ENCODE data around the gene RAB4A. TPM values are rescaled to one million over a fixed set of nuclear protein-coding genes. Genes with fewer than 3 reads are reported as not detected.
A peak's percentile ranks its signal among the peaks of the same experiment; 100 is the strongest.

The RAB4A gene
- total RNA-seq, 1 donor from 2014 or later: 38.7 TPM

DNA sequence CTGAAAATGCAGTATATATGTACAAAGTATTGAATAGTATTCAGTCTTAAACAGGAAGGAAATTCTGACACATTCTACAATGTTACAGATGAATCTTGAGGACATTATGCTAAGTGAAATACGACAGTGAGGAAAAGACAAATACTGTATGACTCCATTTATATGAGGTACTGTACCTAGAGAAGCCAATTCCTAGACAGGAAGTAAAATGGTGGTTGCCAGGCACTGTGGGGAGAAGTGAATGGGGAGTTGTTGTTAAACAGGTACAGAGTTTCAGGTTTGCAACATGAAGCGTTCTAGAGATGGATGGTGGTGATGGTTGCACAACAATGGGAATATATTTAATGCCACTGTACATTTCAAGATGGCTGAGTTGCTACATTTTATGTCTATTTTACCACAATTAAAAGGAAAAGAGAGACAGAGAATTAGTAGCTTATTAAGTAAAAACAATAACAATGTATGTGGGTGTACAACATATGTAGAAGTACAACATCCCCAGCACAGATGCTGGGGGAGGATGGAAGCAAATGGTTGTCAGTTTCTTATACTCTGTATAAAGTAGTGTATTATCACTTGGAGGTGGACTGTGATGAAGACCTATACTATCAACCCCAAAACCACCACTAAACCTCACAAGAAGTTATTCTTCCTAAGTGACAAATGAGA is 3.9 kb upstream of the RAB4A start:
- DNase-seq (ENCODE audit: low spot score in 2 of 2) (no peak), FAIRE-seq (no peak)

DNA sequence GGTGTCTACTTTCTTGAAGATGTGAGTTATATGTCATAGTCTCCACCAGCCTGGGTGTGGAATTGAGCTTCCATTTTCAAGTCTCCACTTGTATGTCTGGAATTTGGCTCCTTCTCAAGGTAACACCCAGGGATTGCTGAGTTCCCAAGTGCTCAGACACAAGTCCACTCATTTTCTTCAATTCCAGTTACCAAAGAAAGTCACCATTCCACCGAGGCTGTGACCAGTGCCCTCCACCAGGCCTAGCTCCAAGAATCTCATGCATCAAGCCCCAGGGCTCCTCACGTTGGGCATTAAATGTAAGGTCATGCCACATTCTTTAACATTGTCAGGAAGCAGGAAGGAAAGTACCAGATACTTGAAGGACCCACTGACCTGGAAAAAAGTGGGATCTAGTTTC is 2.4 kb upstream of the RAB4A start:
- FAIRE-seq: no peak
- no peak for DNase-seq (ENCODE audit: low spot score in 2 of 2)

DNA sequence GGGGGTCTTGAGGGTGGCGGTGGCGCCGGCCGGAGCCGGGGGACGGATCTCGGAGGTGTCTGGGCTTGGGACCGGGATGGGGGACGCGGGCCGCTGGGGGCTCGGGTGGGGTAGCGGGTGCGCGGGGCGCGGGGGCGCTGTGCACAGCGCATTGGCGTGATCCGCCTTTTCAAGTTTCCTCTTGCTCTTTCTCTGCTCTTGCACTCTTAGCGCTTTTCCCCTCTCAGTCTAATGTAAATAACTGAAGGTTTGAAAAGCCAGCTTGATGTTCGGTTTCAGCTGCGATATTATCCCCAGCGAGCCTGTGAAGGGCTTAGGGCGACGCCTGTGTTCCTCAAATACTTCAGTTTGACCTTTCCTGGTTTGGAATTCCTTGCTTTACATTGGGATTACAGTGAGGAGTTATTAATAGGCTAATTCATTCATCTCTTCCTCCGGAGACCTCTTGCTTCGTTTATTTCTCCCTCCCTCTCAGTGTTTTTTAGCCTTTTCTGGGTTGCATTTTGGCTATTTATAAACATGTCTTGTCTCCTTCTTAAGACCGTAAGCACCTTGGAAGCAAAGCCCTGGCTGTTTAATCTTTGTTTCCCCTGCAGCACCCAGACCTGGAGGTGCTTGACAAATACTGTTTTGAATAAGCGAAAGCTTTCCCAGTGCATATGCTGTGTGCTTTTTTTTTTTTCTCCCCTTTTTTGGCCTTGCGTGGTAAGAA is 693 bp downstream of the RAB4A start:
- peak in 1 of 2 donors; percentile 53 for DNase-seq (ENCODE audit: low spot score in 2 of 2)
- FAIRE-seq: no peak

DNA sequence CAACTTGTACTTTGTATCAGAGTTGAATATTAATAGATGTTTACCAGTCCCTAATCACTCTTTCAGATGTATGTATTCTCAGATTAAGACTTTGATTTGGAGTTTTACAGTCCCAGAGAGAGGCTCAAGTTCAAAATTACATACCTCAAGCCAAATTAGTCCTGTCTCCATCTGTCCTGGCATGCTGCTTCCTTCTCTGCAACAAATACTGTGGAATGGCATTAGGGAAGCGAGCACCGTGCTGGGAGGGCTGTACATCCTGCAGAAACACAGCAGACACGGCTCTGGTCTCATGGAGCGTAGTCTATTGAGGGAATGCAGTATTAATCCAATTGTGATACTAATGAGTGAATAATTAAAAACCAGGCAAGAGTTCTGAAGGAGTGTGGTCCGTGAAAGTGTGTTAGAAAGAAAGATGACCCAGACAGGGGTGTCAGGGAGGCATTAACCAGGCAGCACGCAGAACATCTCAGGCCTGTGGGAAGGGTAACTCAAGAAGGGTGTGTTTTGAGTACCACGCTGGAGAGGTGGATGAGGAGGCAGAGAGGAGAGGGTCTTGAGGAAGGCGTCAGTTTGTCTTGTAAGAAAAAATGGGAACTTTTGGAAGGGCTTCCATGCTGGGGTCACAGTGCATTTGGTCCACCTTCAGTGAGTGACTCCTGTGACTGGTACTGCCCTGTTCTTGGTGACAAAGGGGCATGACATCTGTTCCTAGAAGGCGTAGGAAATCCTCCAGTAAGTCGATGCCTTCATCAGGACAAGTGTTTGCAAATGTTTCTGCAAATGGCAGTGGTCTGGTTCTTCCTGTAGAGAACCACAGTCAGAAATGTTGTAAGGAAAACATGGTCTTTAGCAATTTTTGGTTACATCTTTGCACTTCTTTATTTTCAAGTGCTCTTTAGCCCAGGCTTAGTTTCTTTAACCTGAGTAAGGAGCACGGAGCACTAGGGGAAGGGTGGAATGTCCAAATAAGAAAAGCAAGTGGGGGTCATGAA is 1.6 kb downstream of the RAB4A start:
- DNase-seq (ENCODE audit: low spot score in 2 of 2): no peak
- no peak for FAIRE-seq

DNA sequence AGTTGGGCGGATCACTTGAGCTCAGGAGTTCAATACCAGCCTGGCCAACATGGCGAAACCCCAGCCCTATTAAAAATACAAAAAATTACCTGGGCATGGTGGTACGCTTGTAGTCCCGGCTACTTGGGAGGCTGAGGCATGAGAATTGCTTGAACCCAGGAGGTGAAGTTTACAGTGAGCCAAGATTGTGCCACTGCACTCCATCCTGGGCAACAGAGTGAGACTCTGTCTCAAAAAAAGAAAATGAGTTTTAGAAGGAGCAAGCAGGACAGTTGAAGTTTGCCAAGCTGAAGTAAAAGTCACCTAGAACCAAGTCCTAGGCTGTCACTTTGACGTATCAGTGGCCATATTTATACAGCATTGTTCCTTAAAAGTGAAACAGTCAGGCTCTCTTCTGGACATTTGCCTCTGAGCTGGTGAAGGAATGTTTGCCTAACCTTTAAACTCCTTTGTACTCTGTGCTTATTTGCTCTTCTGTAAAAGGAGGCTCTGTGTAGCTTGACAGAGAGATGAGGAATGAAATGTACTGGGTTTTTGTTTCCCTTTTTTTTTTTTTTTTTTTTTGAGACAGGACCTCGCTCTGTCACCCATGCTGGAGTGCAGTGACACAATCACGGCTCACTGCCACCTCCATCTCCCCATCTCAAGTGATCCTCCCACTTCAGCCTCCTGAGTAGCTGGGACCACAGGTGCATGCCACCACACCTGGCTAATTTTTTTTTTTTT is 2.8 kb downstream of the RAB4A start:
- FAIRE-seq (no peak), DNase-seq (ENCODE audit: low spot score in 2 of 2) (no peak)

DNA sequence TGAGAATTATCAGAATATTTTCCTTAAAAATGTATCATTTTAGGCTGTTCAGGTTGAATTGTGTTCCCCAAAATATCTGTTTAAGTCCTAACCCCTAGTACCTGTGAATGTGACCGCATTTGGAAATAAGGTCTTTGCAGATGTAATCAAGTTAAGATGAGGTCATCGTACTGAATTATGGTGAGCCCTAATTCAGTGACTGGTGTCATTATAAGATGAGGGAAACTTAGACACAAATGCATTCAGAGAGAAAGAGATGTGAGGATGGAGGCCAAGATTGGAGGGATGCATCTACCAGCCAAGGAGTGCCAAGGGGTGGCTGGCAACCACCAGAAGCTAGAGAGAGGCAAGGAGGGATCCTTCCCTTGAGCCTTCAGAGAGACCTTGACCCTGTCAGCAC is 4.1 kb downstream of the RAB4A start:
- DNase-seq (ENCODE audit: low spot score in 2 of 2): no peak
- no peak for FAIRE-seq

DNA sequence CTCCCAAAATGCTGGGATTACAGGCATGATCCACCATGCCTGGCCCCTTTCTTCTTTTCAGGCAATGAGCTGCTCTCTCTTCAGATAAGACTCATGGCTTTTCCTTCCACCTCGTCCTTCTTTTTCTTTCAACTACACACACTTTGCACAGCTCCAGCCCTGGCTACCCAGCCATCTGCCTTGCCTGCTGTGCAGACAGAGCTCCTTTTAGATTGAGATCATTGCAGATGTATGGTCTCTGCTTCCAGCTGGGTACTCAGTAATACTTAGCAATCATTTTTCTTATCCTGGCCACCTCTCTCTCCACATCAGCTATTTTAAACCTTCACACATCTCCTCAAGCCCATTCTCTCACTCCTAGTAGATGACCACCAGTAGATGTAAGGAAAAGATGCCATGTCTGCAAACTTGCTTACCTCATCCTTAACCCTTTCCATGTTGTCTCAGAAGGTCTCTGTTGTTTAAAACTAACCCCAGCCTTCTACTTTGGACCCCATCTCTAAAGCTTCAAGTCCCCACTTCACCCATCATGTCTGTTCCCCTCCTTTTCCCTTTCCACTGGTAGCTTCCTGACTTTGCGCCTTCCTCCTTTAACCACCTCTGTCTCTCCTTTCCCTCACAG is 7.3 kb downstream of the RAB4A start:
- no peak for DNase-seq (ENCODE audit: low spot score in 2 of 2)
- FAIRE-seq: no peak

DNA sequence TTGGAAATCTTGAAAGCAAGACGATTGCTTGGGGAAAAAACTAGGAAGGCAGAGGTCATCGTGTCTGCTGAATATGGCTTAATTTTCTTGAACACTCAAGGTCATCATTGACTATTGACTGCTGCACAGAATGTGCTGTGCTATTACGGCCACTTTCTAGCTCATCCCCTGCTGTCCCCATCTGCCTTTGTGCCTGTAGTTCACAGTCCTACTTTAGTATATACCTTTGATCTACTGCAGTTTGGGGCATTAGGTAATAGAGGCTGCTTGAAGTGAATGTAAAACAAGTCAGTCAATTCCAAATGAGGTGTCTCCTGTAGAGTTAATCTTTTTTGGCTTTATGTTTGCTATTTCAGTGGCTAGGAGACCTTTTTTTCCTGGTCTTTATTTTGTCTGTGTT is 8.3 kb downstream of the RAB4A start:
- FAIRE-seq: no peak
- no peak for DNase-seq (ENCODE audit: low spot score in 2 of 2)

DNA sequence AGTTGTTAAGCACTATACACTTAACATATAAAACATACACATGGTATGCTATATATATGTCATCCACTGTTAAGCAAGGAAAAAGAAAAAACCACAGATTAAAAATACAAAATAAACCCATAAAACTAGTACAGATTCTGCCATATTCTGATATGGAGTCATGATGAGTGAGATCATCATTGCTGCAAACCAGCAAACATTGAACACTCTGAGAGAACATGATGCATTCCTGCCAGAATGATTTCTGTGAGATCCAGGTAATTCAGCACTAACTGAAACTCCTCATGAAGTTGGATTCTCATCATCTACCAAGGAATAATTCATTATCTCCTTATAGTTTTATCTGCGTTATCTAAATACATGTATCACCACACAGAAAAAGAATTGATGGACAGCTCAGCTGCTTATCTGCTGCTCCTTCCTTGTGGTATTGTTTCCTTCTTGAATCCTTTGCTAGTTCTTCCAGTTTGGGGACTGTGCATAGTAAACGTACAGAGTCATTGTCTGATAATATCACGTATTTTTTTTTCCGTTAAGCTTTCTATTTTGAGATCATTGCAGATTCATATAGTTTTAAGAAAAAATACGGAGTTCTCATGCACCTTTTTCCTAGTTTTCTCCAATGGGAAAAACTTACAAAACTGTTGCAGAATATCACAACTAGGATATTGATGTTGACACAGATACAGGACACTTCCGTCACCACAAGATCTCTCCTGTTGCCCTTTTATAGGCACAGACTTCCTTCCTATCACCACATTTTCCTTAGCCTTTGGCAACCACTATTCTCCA is 9.3 kb downstream of the RAB4A start:
- DNase-seq (ENCODE audit: low spot score in 2 of 2): no peak
- FAIRE-seq: no peak

DNA sequence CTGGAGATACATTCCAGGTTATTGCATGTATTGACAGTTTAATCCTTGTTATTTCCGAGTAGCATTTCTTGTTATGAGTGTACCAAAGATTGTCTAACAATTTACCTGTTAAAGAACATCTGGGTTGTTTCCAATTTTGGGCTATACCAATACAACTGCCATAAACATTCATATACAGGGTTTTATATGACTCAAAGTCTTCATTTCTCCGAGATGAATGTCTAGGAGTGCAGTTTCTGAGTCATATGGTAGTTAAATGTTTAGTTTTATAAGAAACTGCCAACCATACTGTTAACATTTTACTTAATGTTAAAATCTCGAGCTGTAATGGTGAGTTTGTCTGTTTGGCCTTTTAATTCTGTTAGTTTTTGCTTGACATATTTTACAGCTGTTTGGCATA is 10.0 kb downstream of the RAB4A start:
- FAIRE-seq (no peak), DNase-seq (ENCODE audit: low spot score in 2 of 2) (no peak)

DNA sequence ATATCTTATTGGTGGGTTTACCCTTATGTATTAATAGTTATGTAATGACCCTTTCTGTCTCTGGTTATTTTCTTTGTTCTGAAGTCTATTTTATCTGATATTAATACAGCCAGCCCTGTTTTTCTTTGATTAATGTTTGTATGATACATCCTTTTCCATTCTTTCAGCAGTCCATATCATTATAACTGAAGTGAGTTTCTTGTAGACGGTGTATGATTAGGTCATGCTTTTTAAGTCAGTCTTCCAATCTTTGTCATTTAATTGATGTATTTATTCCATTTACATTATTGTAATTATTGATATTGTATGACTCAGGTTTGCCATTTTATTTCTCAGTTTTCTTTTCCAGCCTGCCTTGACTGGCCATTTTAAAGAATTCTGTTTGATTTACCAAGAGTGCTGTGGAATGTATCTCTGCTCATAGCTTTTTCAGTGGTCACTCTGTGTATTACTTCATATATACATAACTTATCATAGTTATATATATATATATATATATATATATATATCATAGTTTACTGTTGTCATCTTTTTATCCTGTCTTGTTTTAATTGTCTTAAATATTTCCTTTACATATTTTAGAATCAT is 10.5 kb downstream of the RAB4A start:
- no peak for DNase-seq (ENCODE audit: low spot score in 2 of 2)
- no peak for FAIRE-seq

DNA sequence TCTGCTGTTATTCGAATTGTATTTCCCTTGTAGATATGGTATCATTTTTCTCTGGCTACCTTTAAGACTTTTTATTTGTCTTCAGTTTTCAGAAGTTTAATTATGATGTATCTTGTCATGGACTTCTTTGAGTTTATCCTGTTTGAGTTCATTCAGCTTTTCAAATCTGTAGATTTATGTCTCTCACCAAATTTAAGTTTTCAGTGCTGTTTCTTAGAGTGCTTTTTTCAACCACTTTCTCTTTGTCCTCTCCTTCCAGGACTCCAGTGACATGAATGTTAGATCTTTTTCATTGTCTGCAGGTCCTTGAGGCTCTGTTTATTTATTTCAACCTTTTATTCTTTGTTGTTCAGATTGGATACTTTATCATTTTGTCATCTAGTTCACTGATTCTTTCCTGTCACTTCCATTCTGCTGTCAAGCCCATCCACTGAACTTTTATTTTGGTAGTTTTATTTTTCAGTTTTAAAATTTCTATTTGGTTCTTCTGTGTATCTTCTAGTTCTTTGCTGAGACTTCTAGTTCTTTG is 11.4 kb downstream of the RAB4A start:
- DNase-seq (ENCODE audit: low spot score in 2 of 2) (no peak), FAIRE-seq (no peak)

DNA sequence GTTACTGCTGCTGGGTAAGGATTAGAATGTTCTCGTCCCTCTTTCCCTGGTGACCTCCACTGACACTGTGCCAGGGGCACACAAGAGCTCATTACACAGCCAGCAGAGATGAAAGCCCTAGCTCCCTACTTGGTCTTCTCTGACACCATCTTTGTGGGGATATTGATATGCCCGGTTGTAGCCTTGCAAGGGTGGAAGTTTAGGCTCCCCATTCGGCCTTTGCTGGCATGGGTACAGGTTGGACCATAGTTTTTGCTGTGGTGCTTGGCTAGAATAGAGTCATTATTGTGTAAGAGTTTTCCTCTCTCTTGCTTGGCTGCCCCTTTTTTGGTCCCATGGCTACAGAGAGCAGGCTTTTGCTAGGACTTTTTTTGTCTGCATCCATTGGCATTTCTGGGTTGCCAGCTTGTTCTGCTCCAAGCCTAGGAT is 12.3 kb downstream of the RAB4A start:
- DNase-seq (ENCODE audit: low spot score in 2 of 2) (no peak), FAIRE-seq (no peak)

DNA sequence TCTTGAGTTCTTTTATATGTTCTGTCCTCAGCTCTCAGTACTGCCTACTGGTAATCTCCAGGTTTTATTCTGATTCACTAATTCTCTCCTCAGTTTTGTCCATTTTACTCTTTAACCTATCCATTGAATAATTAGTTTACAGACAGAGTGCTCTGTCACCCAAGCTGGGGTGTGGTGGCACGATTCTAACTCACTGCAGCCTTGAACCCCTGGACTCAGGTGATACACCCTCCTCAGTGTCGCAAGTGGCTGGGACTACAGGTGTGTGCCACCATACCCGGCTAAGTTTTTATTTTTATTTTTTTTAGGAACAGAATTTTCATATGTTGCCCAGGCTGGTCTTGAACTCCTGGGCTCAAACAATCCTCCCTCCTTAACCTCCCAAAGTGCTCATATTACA is 14.0 kb downstream of the RAB4A start:
- FAIRE-seq (no peak), DNase-seq (ENCODE audit: low spot score in 2 of 2) (no peak)

DNA sequence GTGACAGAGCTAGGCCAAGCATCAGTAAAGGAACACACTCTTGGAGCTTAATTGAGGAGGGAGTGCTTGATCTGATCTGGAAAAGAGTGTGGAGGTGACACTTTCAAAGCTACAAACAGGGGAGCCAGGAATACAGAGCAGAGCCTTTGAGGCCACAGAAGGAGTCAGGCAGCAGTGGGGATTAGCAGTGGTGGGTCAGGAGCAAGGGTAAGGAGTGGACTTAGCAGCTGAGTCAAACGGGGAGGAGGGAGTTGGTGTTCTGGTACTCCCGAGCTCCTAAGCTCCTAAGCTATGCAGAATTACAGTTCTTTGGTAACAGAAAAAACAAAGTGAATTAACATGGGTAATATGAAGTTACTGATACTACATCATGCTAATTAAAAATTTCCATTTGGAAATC is 14.5 kb downstream of the RAB4A start:
- FAIRE-seq (no peak), DNase-seq (ENCODE audit: low spot score in 2 of 2) (no peak)

DNA sequence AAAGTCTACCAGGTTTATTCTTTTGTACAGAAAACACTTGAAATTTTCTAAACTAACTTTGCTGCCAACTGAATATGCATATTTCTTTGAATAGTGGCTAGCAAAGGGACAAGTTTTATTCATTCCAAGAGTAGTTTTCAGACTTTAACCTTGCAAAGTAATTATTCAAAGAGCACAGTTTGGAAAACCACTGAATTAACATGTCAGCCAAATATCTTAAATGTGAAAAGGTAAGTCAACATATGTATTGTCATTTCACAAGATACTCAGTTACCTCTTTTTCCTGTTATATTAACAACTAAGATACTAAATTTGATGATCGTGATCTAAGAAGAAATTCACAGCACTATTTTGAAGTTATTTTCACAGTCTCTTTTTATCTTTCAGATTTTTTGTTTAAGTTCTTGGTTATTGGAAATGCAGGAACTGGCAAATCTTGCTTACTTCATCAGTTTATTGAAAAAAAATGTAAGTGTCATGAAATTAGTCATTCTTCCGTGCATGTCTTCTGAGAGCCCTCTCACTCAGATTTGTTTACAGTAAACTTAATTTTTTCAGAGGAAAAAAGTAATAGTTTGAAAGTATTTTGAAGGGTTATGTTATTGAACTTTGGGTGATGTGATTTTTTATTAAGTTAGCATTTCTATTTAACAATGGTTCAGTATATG is 15.3 kb downstream of the RAB4A start:
- DNase-seq (ENCODE audit: low spot score in 2 of 2) (no peak), FAIRE-seq (no peak)

DNA sequence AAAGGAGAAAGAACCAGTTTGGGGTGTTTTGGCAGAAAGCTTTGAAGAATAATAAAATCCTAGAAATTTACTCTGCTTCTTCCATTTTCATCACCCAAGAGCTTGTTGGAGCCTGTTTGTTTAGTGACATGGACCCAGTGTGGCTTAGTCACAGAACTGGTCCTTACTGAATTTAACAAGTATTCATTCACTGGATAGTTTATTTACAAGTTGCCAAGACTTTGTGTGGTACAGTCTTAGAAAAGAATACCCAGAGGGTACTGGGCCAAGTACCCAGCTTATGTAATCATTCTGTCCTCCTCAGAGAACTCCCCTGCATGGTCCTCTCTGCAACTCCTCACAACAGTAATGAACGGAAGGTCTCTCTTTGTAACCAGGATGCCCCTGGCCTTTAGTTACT is 16.4 kb downstream of the RAB4A start:
- DNase-seq (ENCODE audit: low spot score in 2 of 2) (no peak), FAIRE-seq (no peak)

DNA sequence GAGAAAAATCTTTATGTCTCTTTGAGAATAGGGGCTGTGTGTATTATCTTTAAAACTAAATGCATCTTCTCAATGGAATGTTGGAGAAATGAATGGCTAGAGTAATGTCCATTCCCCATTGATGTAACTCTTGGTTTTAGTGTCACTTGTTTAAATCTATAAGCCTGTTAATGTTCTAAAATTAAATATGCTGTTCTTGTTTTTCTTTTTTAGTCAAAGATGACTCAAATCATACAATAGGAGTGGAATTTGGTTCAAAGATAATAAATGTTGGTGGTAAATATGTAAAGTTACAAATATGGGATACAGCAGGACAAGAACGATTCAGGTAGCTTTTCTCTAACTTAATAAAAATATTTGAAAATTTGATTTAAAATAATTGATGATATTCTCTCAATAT is 17.6 kb downstream of the RAB4A start:
- FAIRE-seq (no peak), DNase-seq (ENCODE audit: low spot score in 2 of 2) (no peak)

All from frontal cortex (tissue), 4 donors.